HG03039 (cell line): ENCODE measurements around the gene CHD6.

Experiments
- ATAC-seq: cut with Tn5 transposase; IDR thresholded peaks from one replicate; pipeline ENCODE4 v1.9.1; 2021; ENCODE audit warnings: mild to moderate bottlenecking, moderate library complexity; ENCODE audit not compliant: unreplicated experiment

The CHD6 gene

GRCh38 chr20:41398408-41398807 is 219.8 kb downstream of the CHD6 start:
- no peak for ATAC-seq

GRCh38 chr20:41395667-41396664 is 222.2 kb downstream of the CHD6 start:
- ATAC-seq = no peak

- ATAC-seq = no peak
Observed at GRCh38 chr20:41394931-41395666, 223.1 kb downstream of the CHD6 start.

DNA sequence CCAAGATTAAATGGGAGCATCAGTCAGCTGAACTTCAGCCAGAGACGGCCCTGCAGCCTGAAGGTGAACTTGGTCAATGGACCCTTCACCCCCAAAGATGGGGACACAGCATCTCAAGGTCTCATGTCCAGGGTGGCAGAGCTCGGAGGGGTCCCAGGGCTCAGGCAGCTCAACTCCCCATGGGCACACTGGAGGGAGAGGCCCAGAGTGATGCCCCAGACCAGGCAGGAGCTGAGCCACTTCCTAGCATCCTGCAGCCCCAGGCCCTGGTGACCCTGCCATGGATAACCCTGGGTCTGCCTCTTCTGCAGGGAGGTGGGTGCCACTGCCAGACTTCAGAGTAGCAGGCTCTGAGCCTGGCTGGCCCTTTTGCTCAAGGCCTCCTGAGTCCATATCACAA is 224.1 kb downstream of the CHD6 start:
- no peak for ATAC-seq

GRCh38 chr20:41393705-41394066 is 224.5 kb downstream of the CHD6 start:
- ATAC-seq = no peak

DNA sequence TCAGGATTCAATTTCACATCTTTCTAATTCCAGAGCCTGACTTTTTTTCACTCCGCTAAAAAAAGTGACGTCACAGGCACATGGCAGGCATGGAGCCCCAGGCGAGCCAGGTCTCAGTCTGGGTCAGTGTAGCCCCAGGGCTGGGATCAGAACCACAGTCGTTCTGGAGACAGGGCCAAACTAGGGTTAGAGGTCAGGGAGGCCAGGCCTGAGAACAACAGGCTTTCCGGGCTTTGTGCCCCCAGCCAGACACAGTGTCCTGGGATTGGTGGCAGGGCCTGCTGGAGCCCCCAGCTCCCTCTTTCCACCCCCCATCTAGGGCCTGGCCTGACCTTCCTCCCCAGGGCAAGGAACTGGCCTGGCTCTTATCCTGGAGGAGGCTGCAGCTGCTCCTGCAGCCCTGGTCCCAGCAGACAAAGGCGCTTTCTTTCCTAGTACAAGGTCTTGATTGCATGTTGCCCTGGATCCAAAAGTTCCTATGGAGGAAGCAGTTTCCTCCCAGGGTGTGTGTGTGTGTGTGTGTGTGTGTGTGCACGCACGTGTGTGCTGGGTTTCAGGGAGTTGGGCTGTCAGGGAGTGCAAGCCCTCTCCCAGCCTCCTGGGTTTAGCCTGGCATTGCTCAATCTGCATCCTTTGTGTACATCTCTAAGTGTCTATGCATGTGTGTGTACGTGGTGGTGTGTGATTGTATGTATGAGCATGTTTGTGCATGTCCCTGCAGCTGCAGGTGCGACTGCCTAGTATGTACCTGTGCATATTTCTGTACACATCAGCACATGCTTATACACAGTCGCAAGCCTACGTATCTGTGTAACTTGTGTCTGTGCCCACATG is 225.1 kb downstream of the CHD6 start:
- no peak for ATAC-seq

- ATAC-seq = no peak
Observed at GRCh38 chr20:41392295-41392694, 225.9 kb downstream of the CHD6 start.

- ATAC-seq = no peak
Observed at GRCh38 chr20:41391587-41392001, 226.6 kb downstream of the CHD6 start.

DNA sequence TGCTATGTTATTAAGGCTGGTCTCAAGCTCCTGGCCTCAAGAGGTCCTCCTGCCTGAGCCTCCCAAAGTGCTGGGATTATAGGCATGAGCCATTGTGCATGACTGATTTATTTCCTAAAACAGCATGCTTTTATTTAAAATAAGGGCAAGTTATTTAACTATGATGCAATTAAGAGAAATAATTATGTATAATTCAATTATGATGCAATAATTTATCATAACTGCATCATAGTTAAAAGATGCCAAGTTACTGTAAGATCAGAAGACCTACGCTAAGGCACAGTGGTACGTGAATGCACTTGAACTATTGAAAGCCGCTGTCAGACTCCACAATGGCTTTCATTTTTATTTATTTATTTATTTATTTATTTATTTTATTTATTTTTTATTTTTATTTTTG is 227.3 kb downstream of the CHD6 start:
- ATAC-seq = no peak

DNA sequence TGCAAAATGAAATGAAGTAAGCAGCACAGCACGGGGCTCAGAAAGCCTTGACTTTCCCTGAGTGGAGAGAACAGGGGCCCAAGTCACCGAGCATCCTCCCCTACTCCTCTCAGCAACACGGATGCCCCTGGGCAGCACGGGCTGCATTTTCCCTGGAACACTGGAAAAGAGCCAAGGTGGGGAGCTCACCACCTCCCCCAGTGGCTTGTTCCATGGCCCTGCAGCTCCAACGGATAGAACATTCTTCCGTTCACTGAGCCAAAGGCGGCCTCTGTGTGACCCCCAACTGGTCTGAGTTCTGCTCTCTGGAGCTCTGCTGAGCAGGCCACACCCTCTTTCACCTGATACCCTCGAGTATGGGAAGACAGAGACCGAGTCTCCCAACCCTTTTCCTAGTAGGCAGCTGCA is 230.7 kb downstream of the CHD6 start:
- no peak for ATAC-seq

GRCh38 chr20:41386502-41387427 is 231.4 kb downstream of the CHD6 start:
- ATAC-seq = no peak

GRCh38 chr20:41382791-41383305 is 235.3 kb downstream of the CHD6 start:
- no peak for ATAC-seq

DNA sequence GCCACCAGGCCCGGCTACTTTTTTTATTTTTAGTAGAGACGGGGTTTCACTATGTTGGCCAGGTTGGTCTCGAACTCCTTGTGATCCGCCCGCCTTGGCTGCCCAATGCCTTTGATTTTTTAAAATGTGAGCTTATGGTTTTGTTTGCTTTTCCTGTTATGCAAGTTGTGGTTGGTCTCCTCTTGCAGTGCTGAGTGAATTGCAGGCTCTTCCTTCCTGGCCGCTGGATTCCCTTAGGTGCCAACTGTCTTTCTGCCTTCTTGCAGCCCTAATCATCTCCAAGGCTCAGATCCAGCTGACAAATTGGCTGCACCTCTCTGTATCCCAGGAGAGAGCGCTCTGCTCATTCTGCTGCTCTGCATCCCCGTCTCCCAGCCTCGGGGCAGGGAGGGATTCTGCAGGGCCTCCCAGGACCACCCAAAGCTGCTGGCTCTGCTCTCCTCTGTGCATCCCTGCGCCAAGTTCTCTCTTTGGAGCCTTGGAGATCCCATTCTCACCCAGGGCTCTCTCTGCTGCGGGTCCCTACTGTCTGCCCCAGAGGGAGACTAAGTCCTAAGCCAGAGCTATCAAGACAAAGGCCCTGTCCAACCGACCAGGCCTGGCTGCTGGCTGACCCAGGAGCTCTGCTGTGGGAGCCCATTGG is 237.5 kb downstream of the CHD6 start:
- ATAC-seq = no peak

- no peak for ATAC-seq
Observed at GRCh38 chr20:41379551-41379950, 238.6 kb downstream of the CHD6 start.

DNA sequence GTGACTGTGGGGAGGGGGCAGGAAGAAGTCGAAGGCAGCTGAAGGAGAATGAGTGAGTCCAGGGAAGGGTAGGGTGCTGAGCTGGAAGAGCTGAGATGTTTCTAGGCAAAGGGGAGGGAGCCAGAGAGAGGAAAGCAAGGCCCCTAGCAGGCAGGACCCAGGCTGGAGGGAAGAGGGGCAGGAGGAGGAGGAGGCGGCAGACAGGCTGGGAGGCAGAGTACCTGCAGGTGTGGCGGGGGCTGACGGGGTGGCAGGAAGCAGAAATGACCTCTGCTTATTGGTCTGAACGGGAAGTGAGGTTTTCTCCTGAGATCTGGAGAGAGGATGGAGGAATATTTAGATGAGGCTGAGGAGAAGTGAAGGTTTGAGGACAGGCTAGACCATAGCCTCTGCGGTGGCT is 240.9 kb downstream of the CHD6 start:
- ATAC-seq = no peak

GRCh38 chr20:41376349-41376748 is 241.8 kb downstream of the CHD6 start:
- no peak for ATAC-seq

DNA sequence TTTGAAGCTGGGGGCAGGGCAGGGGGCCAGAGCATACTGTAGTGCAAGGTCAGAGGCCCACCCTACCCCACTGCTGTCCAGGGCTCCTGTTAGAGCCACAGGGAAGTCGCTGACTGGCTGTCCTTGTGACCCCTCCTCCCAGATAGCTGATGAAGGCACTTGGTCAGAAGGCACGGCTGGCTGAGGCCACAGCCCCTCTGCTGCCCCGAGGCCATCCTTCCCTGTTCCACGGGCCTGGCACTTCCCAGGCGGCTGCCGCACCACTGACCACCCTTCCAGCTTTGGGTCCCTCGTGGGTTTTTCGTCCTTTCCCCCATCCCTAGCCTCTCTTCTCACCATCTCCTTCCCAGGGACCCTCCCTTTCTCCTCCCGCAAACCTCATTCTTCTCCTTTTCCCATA is 242.3 kb downstream of the CHD6 start:
- no peak for ATAC-seq

DNA sequence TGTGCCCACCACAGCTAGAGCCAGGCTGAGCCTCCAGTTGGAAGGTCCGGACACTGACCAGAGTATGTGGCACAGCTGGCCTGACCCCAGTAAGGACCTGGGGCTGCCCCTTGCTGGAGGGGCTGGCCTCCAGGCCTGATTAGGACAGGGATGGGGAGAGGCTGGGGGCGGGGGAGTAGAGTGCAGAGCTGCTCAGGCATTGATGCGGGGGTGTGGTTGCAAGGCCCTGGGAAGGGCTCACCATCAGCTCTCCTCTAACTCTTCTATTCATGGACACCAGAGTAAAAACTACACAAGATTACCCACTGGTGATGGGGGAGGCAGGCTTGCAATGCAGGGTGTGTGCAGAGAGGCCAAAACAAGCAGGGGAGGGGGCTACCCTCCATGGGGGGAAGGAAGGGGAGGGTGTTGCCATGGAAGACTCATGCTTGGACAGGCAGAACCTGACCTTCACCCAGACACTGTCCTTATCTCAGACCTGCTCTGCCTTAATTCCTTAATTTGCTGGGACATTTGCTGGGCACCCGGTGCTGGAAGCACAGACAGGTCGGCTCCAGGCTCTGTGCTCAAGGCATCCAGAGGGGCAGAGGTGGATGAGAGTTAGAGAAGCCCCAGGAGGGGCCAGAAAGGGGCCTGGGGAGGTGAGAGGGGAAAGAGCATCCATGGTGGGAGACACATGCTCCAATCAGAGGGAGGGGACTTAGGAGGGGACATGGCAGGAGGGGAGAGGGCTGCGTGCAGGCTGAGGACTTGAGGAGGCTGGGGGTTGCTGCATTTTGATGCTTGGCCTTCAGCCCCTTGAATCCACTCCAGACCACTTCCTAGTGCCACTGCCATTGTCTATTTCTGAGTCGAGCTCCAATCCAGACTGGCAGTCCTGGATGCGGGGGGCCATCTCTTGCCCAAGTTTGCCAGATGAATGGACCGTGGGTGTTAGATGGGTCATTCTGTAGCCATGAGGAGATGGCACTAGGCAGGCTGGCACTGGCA is 244.0 kb downstream of the CHD6 start:
- no peak for ATAC-seq
